Endodermal cell (in vitro differentiated cells): ENCODE measurements around the gene RTF1. TPM values are rescaled to one million over a fixed set of nuclear protein-coding genes. Genes with fewer than 3 reads are reported as not detected.
A peak's percentile ranks its signal among the peaks of the same experiment; 100 is the strongest.

Source experiments
- DNase-seq: peaks from one replicate; pipeline ENCODE4 v3.0.0-alpha.2; 2017
- H3K27ac ChIP-seq: 2 replicates; pipeline ENCODE4 v1.5.1; 2013; ENCODE audit warnings: mild to moderate bottlenecking, low read depth, low read length, moderate library complexity
- H3K27me3 ChIP-seq: 2 replicates; pipeline ENCODE4 v1.6.1; 2013; ENCODE audit warnings: mild to moderate bottlenecking, low read length, moderate library complexity; ENCODE audit not compliant: insufficient read depth, control insufficient read depth, poor library complexity, severe bottlenecking
- H3K36me3 ChIP-seq: 2 replicates; pipeline ENCODE4 v1.7.0; 2013; ENCODE audit warnings: mild to moderate bottlenecking, low read length, moderate library complexity; ENCODE audit not compliant: control insufficient read depth, insufficient read depth
- H3K4me1 ChIP-seq: one replicate; pipeline ENCODE4 v1.7.0; 2013; ENCODE audit warnings: low read length; ENCODE audit not compliant: control insufficient read depth, insufficient read depth
- H3K4me3 ChIP-seq: 2 replicates; pipeline ENCODE4 v1.5.1; 2013; ENCODE audit warnings: mild to moderate bottlenecking, low read length, moderate library complexity
- H3K9ac ChIP-seq: 2 replicates; pipeline ENCODE4 v1.6.1; 2013; ENCODE audit warnings: mild to moderate bottlenecking, low read length, moderate library complexity; ENCODE audit not compliant: poor library complexity, severe bottlenecking; ENCODE audit errors: extremely low read depth
- H3K9me3 ChIP-seq: 2 replicates; pipeline ENCODE4 v1.6.1; 2013; ENCODE audit warnings: mild to moderate bottlenecking, low read length, moderate library complexity; ENCODE audit not compliant: control insufficient read depth
- H3K27ac Mint-ChIP-seq: 2 replicates; pipeline ENCODE4 v1.8.0; 2020; ENCODE audit warnings: mixed read lengths
- H3K27me3 Mint-ChIP-seq: 2 replicates; pipeline ENCODE4 v1.8.0; 2021; ENCODE audit warnings: mild to moderate bottlenecking, mixed read lengths; ENCODE audit not compliant: insufficient read depth
- H3K36me3 Mint-ChIP-seq: 2 replicates; pipeline ENCODE4 v1.8.0; 2020; ENCODE audit warnings: low read depth, mixed read lengths
- H3K4me1 Mint-ChIP-seq: 2 replicates; pipeline ENCODE4 v1.8.0; 2020; ENCODE audit warnings: mixed read lengths
- H3K4me3 Mint-ChIP-seq: 2 replicates; pipeline ENCODE4 v1.8.0; 2020; ENCODE audit warnings: mild to moderate bottlenecking, moderate library complexity, mixed read lengths
- H3K9me3 Mint-ChIP-seq: 2 replicates; pipeline ENCODE4 v1.8.0; 2020; ENCODE audit warnings: mild to moderate bottlenecking, mixed read lengths
- CTCF ChIP-seq: fragments of 200-600 bp; sonication (generic); conservative IDR thresholded peaks from 2 replicates; pipeline ENCODE4 v1.5.0; 2021; ENCODE audit warnings: antibody characterized with exemption, mild to moderate bottlenecking
- WGBS, 2 experiments: methylation state at CpG; one replicate each; pipeline versions ENCODE4 v1.1.5 to v1.1.7; 2013; ENCODE audit warnings: missing lambda C conversion rate in 2 of 2, mixed read lengths in 1 of 2; ENCODE audit not compliant: insufficient coverage in 1 of 2, insufficient read length in 1 of 2; 5-methylcytosine and 5-hydroxymethylcytosine counted together
- total RNA-seq, 2 donors: library from RNA; stranded (reverse); fragmentation: NEBNext Ultra II Directional in 1 of 2; extraction: Animal tissue kit (Norgen Biotek cat#: 25700) in 1 of 2; gene quantifications; 2 replicates in 1 of 2; 3 replicates in 1 of 2; pipeline ENCODE4 v1.2.1, GENCODE V29; 2021

Gene RTF1
- total RNA-seq, 2 donors from 2014 or later: 48.6 to 66.3 TPM

- Histone ChIP-seq H3K9me3 (no peaks in the 10 kb centered on the region), H3K4me1 (peaks cover 7% of the 10 kb centered on the region), H3K36me3 (peaks cover 13% of the 10 kb centered on the region), H3K27ac (no peak overlapping the region), H3K9ac (no peak overlapping the region), H3K4me3 (peak overlapping the region; percentile 52), H3K27me3 (peaks cover 67% of the 10 kb centered on the region)
- DNase-seq: peak; percentile 81
- Mint-ChIP-seq H3K4me3 (peak overlapping the region; percentile 57), H3K9me3 (no peaks in the 10 kb centered on the region), H3K27me3 (peaks cover 61% of the 10 kb centered on the region), H3K4me1 (peaks cover 7% of the 10 kb centered on the region), H3K36me3 (peaks cover 24% of the 10 kb centered on the region), H3K27ac (no peak overlapping the region)
- TF ChIP-seq CTCF: no peak
- WGBS, 2 experiments: 4% methylated on average over 35 to 40 of the region's 40 CpGs
Measured at GRCh38 chr15:41512940-41513505, 96.1 kb downstream of the RTF1 start.

- Mint-ChIP-seq H3K36me3 (peaks cover 26% of the 10 kb centered on the region), H3K9me3 (no peaks in the 10 kb centered on the region), H3K4me1 (peaks cover 7% of the 10 kb centered on the region), H3K27me3 (peaks cover 56% of the 10 kb centered on the region), H3K27ac (no peak within 1 kb of the TSS), H3K4me3 (peak within 1 kb of the TSS; percentile 57)
- Histone ChIP-seq H3K4me3 (peak within 1 kb of the TSS; percentile 52), H3K9ac (no peak within 1 kb of the TSS), H3K9me3 (no peaks in the 10 kb centered on the region), H3K36me3 (peaks cover 15% of the 10 kb centered on the region), H3K27me3 (peaks cover 60% of the 10 kb centered on the region), H3K4me1 (peaks cover 7% of the 10 kb centered on the region), H3K27ac (no peak within 1 kb of the TSS)
- peak; percentile 83 for DNase-seq
- TF ChIP-seq CTCF: no peak
- 11 to 19% methylated on average over 10 to 33 of the region's 33 CpGs for WGBS, 2 experiments
Measured at GRCh38 chr15:41513506-41514227, 96.8 kb downstream of the RTF1 start, which contains the start of gene LTK. Gene LTK (minus strand): TSS chr15:41513827. CDS start chr15:41513709, 118 bp downstream.

- 96 to 97% methylated on average over 8 of the region's 8 CpGs for WGBS, 2 experiments
- Mint-ChIP-seq H3K4me3 (no peak overlapping the region), H3K9me3 (no peaks in the 10 kb centered on the region), H3K27ac (no peak overlapping the region), H3K36me3 (peaks cover 53% of the 10 kb centered on the region), H3K4me1 (peaks cover 3% of the 10 kb centered on the region), H3K27me3 (peaks cover 16% of the 10 kb centered on the region)
- no peak for DNase-seq
- H3K36me3 ChIP-seq: peaks cover 25% of the 10 kb centered on the region
- TF ChIP-seq CTCF: no peak
- peaks cover 17% of the 10 kb centered on the region for H3K27me3 ChIP-seq
- peaks cover 7% of the 10 kb centered on the region for H3K4me1 ChIP-seq
- H3K27ac ChIP-seq: no peak overlapping the region
- no peak overlapping the region for H3K9ac ChIP-seq
- H3K9me3 ChIP-seq: no peaks in the 10 kb centered on the region
- no peak overlapping the region for H3K4me3 ChIP-seq
Measured at GRCh38 chr15:41517895-41518449, 101.1 kb downstream of the RTF1 start.
